Activated T-helper 1 cell treated with anti-CD3 and anti-CD28 coated beads, Interleukin-12 subunit alpha, Interleukin-12 subunit beta, Interleukin-2, Interleukin-4 antibody, amounts not matched to agents 30 ng/mL and 10 ng/mL and 1 ng/mL, durations not matched to agents 14 hours and 24 hours and 36 hours (primary cell): ENCODE data around the gene MADD. TPM values are rescaled to one million over a fixed set of nuclear protein-coding genes. Genes with fewer than 3 reads are reported as not detected.

ENCODE experiments used
- DNase-seq: peaks from one replicate; pipeline ENCODE4 v3.0.0; 2021; ENCODE audit warnings: low spot score
- H3K27ac Mint-ChIP-seq: one replicate; pipeline ENCODE4 v1.8.0; 2021; ENCODE audit warnings: mild to moderate bottlenecking, mixed read lengths
- H3K27me3 Mint-ChIP-seq: one replicate; pipeline ENCODE4 v1.8.0; 2022; ENCODE audit warnings: mild to moderate bottlenecking, moderate library complexity, mixed read lengths; ENCODE audit not compliant: insufficient read depth
- H3K36me3 Mint-ChIP-seq: one replicate; pipeline ENCODE4 v1.8.0; 2021; ENCODE audit warnings: low read depth, mixed read lengths
- H3K4me1 Mint-ChIP-seq: one replicate; pipeline ENCODE4 v1.8.0; 2021; ENCODE audit warnings: low read depth, mixed read lengths
- H3K4me3 Mint-ChIP-seq: one replicate; pipeline ENCODE4 v1.8.0; 2021; ENCODE audit warnings: mild to moderate bottlenecking, moderate library complexity, mixed read lengths
- H3K9me3 Mint-ChIP-seq: one replicate; pipeline ENCODE4 v1.8.0; 2021; ENCODE audit warnings: mixed read lengths
- intact Hi-C: fragments of 100-400 bp; cut with micrococcal nuclease; formaldehyde crosslinking; loops from one replicate; pipeline ENCODE4 v1.15.1; 2024
- total RNA-seq: library from RNA; stranded (reverse); gene quantifications from 2 replicates; pipeline ENCODE4 v1.2.3, GENCODE V29; 2022

The MADD gene
- total RNA-seq, 1 donor from 2014 or later = 75.9 TPM

GRCh38 chr11:47257177-47257516 is 12.8 kb upstream of the MADD start:
- Mint-ChIP-seq H3K9me3 (no peaks in the 10 kb centered on the region), H3K4me3 (no peak overlapping the region), H3K36me3 (peaks cover 2% of the 10 kb centered on the region), H3K4me1 (peaks cover 18% of the 10 kb centered on the region), H3K27me3 (no peaks in the 10 kb centered on the region), H3K27ac (no peak overlapping the region)
- intact Hi-C loops = no loop called here
- no peak for DNase-seq

- intact Hi-C loops = loop anchor here (2.0 kb wide), 2 partner anchors 71 to 369 kb away; partner anchors contain the start of gene PACSIN3
- no peaks in the 10 kb centered on the region for H3K27me3 Mint-ChIP-seq
- no peak within 1 kb of the TSS for H3K4me3 Mint-ChIP-seq
- peaks cover 18% of the 10 kb centered on the region for H3K4me1 Mint-ChIP-seq
- peaks cover 2% of the 10 kb centered on the region for H3K36me3 Mint-ChIP-seq
- no peak for DNase-seq
- H3K27ac Mint-ChIP-seq = peak within 1 kb of the TSS; percentile 35
- H3K9me3 Mint-ChIP-seq = no peaks in the 10 kb centered on the region
Measured at GRCh38 chr11:47257517-47258316, 12.2 kb upstream of the MADD start, which contains the start of gene NR1H3. Gene NR1H3 (plus strand): TSS chr11:47257996. CDS start chr11:47259217, 1,221 bp downstream.

- Mint-ChIP-seq H3K4me3 (no peak overlapping the region), H3K9me3 (no peaks in the 10 kb centered on the region), H3K27ac (peak overlapping the region; percentile 35), H3K4me1 (peaks cover 18% of the 10 kb centered on the region), H3K36me3 (no peaks in the 10 kb centered on the region), H3K27me3 (no peaks in the 10 kb centered on the region)
- DNase-seq = no peak
- intact Hi-C loops = loop anchor here (2.0 kb wide), 2 partner anchors 72 to 370 kb away; partner anchors contain the start of gene PACSIN3
Measured at GRCh38 chr11:47258317-47258902, 11.5 kb upstream of the MADD start.

- DNase-seq = no peak
- Mint-ChIP-seq H3K36me3 (no peaks in the 10 kb centered on the region), H3K4me3 (no peak overlapping the region), H3K4me1 (peaks cover 20% of the 10 kb centered on the region), H3K27ac (no peak overlapping the region), H3K27me3 (no peaks in the 10 kb centered on the region), H3K9me3 (no peaks in the 10 kb centered on the region)
- intact Hi-C loops = loop anchor here (1.0 to 2.0 kb wide), 3 partner anchors 73 to 371 kb away; partner anchors contain the start of gene PACSIN3
Measured at GRCh38 chr11:47259232-47259977, 10.5 kb upstream of the MADD start.

- Mint-ChIP-seq H3K4me3 (no peak overlapping the region), H3K27ac (no peak overlapping the region), H3K4me1 (peaks cover 28% of the 10 kb centered on the region), H3K36me3 (peaks cover 1% of the 10 kb centered on the region), H3K27me3 (no peaks in the 10 kb centered on the region), H3K9me3 (no peaks in the 10 kb centered on the region)
- DNase-seq = no peak
- intact Hi-C loops = no loop called here
Measured at GRCh38 chr11:47260366-47260765, 9.6 kb upstream of the MADD start.

GRCh38 chr11:47261291-47261800 is 8.6 kb upstream of the MADD start:
- H3K27me3 Mint-ChIP-seq = no peaks in the 10 kb centered on the region
- intact Hi-C loops = no loop called here
- no peak for DNase-seq
- H3K4me1 Mint-ChIP-seq = peaks cover 29% of the 10 kb centered on the region
- no peak overlapping the region for H3K27ac Mint-ChIP-seq
- peaks cover 1% of the 10 kb centered on the region for H3K36me3 Mint-ChIP-seq
- H3K9me3 Mint-ChIP-seq = no peaks in the 10 kb centered on the region
- H3K4me3 Mint-ChIP-seq = no peak overlapping the region

GRCh38 chr11:47264119-47264518 is 5.8 kb upstream of the MADD start:
- H3K27ac Mint-ChIP-seq = peak overlapping the region; percentile 38

GRCh38 chr11:47264521-47264920 is 5.4 kb upstream of the MADD start:
- intact Hi-C loops = no loop called here
- Mint-ChIP-seq H3K27me3 (no peaks in the 10 kb centered on the region), H3K4me1 (peaks cover 35% of the 10 kb centered on the region), H3K9me3 (no peaks in the 10 kb centered on the region), H3K36me3 (peaks cover 1% of the 10 kb centered on the region), H3K4me3 (no peak overlapping the region), H3K27ac (peak overlapping the region; percentile 67)
- DNase-seq = no peak

More at GRCh38 chr11:47264119-47264518, 5.8 kb upstream of the MADD start:
- H3K4me3 Mint-ChIP-seq = no peak overlapping the region
- DNase-seq = no peak
- peaks cover 37% of the 10 kb centered on the region for H3K4me1 Mint-ChIP-seq
- intact Hi-C loops = no loop called here
- H3K36me3 Mint-ChIP-seq = peaks cover 1% of the 10 kb centered on the region
- H3K9me3 Mint-ChIP-seq = no peaks in the 10 kb centered on the region
- no peaks in the 10 kb centered on the region for H3K27me3 Mint-ChIP-seq

GRCh38 chr11:47267876-47268275 is 2.1 kb upstream of the MADD start:
- peak overlapping the region; percentile 92 for H3K27ac Mint-ChIP-seq
- H3K27me3 Mint-ChIP-seq = no peaks in the 10 kb centered on the region
- peaks cover 52% of the 10 kb centered on the region for H3K4me1 Mint-ChIP-seq
- no peak overlapping the region for H3K4me3 Mint-ChIP-seq
- H3K36me3 Mint-ChIP-seq = peaks cover 3% of the 10 kb centered on the region
- DNase-seq = no peak
- intact Hi-C loops = loop anchor here (2.0 to 5.0 kb wide), 5 partner anchors 33 to 1421 kb away; partner anchors contain the start of genes CKAP5, CRY2, PHF21A and SLC39A13
- no peaks in the 10 kb centered on the region for H3K9me3 Mint-ChIP-seq

- peak overlapping the region; percentile 81 for H3K4me3 Mint-ChIP-seq
- H3K9me3 Mint-ChIP-seq = no peaks in the 10 kb centered on the region
- intact Hi-C loops = loop anchor here (1.0 to 5.0 kb wide), 12 partner anchors 20 to 1421 kb away; partner anchors contain the start of genes ACP2, CKAP5, CRY2 and FNBP4
Measured at GRCh38 chr11:47268448-47269001, 1.4 kb upstream of the MADD start.

GRCh38 chr11:47269002-47269828 is 718 bp upstream of the MADD start:
- DNase-seq = peak; percentile 73
- H3K27me3 Mint-ChIP-seq = no peaks in the 10 kb centered on the region
- H3K36me3 Mint-ChIP-seq = peaks cover 5% of the 10 kb centered on the region
- no peaks in the 10 kb centered on the region for H3K9me3 Mint-ChIP-seq
- H3K27ac Mint-ChIP-seq = peak overlapping the region; percentile 92
- H3K4me1 Mint-ChIP-seq = peaks cover 54% of the 10 kb centered on the region
- intact Hi-C loops = loop anchor here (1.0 to 5.0 kb wide), 12 partner anchors 21 to 1422 kb away; partner anchors contain the start of genes ACP2, CKAP5, CRY2 and FNBP4
- peak overlapping the region; percentile 81 for H3K4me3 Mint-ChIP-seq

More at GRCh38 chr11:47268448-47269001, 1.4 kb upstream of the MADD start:
- H3K4me1 Mint-ChIP-seq = peaks cover 55% of the 10 kb centered on the region
- H3K27me3 Mint-ChIP-seq = no peaks in the 10 kb centered on the region
- peaks cover 3% of the 10 kb centered on the region for H3K36me3 Mint-ChIP-seq
- DNase-seq = no peak
- peak overlapping the region; percentile 92 for H3K27ac Mint-ChIP-seq
